ENCODE data around the gene HMGA1.

HMGA1 gene

GRCh38 chr6:34196833-34197195, 39.9 kb upstream of the HMGA1 start:
- H3K27ac ChIP-seq, result peak overlapping the region in 1 of 2 donors; percentile 22
- TF ChIP-seq, protein P1, sequence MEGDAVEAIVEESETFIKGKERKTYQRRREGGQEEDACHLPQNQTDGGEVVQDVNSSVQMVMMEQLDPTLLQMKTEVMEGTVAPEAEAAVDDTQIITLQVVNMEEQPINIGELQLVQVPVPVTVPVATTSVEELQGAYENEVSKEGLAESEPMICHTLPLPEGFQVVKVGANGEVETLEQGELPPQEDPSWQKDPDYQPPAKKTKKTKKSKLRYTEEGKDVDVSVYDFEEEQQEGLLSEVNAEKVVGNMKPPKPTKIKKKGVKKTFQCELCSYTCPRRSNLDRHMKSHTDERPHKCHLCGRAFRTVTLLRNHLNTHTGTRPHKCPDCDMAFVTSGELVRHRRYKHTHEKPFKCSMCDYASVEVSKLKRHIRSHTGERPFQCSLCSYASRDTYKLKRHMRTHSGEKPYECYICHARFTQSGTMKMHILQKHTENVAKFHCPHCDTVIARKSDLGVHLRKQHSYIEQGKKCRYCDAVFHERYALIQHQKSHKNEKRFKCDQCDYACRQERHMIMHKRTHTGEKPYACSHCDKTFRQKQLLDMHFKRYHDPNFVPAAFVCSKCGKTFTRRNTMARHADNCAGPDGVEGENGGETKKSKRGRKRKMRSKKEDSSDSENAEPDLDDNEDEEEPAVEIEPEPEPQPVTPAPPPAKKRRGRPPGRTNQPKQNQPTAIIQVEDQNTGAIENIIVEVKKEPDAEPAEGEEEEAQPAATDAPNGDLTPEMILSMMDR (IDR thresholded peaks at IDR 0.05), result no peak
- DNase-seq (ENCODE audit: low spot score), result no peak
- H3K4me3 ChIP-seq, result peak overlapping the region; percentile 75

- DNase-seq (ENCODE audit: low spot score), result no peak
- H3K27ac ChIP-seq, result no peak overlapping the region
- H3K4me3 ChIP-seq, result no peak overlapping the region
- TF ChIP-seq, protein P1 (IDR thresholded peaks at IDR 0.05), result no peak
These were observed 36.2 kb upstream of the HMGA1 start for GRCh38 chr6:34200340-34200971.

GRCh38 chr6:34201455-34202107, 35.1 kb upstream of the HMGA1 start:
- TF ChIP-seq, protein P1 (IDR thresholded peaks at IDR 0.05), result no peak
- no peak overlapping the region for H3K27ac ChIP-seq
- no peak overlapping the region for H3K4me3 ChIP-seq
- DNase-seq (ENCODE audit: low spot score), result no peak

DNA sequence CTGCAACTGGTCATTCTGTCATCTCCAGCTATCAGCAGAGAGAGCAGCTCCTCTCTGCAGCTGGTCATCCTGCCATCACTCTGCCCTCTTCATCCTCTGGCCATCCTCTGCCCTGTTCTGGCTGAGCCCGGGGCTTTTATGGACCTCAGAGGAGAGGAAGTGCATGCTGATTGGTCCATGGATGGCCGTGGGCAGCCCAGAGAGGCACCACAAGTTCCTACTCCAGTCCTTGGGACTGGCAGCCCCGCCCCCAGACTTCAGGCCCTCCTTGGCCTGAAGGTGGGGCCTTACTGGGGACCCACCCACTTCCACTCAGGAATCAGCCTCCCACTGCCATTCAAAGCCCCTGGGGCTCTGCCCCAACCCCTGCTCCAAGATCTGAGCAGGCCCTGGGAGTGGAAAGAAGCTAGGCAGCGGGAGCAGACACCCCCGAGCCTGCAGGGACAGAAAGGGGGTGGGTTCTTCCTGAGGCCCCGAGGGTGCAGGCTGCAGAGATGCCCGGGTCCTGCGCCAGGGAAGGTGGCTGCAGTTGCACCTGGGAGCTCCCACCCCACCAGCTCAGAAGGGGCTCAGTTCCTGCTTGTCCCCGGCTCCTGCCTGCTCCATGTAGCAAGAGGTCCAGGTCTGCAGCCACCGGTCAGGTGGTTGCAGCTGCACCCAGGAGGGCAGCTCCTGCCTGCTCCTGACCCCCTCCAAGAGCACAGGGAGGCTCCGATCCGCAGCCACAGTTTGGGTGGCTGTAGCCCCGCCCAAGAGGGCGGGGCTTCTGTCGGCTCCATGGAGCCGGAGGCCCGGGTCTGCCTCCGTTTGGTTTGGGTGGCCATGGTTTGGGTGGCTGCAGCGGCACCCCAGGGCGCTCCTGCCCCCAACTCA, 34.1 kb upstream of the HMGA1 start:
- TF ChIP-seq, protein P1 (IDR thresholded peaks at IDR 0.05), result no peak
- H3K27ac ChIP-seq, result no peak overlapping the region
- DNase-seq (ENCODE audit: low spot score), result no peak
- H3K4me3 ChIP-seq, result no peak overlapping the region

DNA sequence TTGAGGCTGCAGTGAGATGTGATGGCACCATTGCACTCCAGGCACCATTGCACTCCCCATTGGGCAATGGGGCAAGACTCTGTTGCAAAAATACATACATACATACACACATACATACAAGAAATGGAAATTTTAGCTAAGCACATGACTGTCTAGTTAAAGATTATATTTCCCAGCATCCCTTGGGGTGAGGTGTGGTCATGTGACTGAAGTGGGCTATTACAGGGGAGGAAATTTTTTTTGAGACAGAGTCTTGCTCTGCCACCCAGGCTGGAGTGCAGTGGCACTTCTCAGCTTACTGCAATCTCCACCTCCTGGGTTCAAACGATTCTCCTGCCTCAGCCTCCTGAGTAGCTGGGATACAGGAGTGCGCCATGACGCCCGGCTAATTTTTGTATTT, 32.0 kb upstream of the HMGA1 start:
- TF ChIP-seq, protein P1 (IDR thresholded peaks at IDR 0.05), result no peak
- Histone ChIP-seq H3K4me3 (no peak overlapping the region), H3K27ac (no peak overlapping the region)
- no peak for DNase-seq (ENCODE audit: low spot score)

GRCh38 chr6:34205466-34205865, 31.2 kb upstream of the HMGA1 start:
- no peak for DNase-seq (ENCODE audit: low spot score)
- TF ChIP-seq, protein P1 (IDR thresholded peaks at IDR 0.05), result no peak
- Histone ChIP-seq H3K4me3 (no peak overlapping the region), H3K27ac (no peak overlapping the region)
